Esophagus squamous epithelium (tissue), 5 donors: ENCODE data around the gene CBFA2T2. TPM values are rescaled to one million over a fixed set of nuclear protein-coding genes. Genes with fewer than 3 reads are reported as not detected.

Experiments
- DNase-seq: peaks from one replicate; lab custom pipeline; 2025; lab: John Stamatoyannopoulos, UW
- H3K27ac ChIP-seq, 4 donors: fragments of 200-600 bp; sonication (generic); one replicate each; pipeline ENCODE4 v1.5.1; 2016 to 2019; ENCODE audit warnings: mild to moderate bottlenecking in 1 of 4
- H3K27me3 ChIP-seq, 4 donors: fragments of 200-600 bp; sonication (generic); 1 replicate in 3 of 4; 2 replicates in 1 of 4; pipeline versions ENCODE4 v1.5.1 to v1.6.0; 2017 to 2021; ENCODE audit warnings: antibody characterized with exemption in 1 of 4
- H3K36me3 ChIP-seq, 3 donors: fragments of 200-600 bp; sonication (generic); one replicate each; pipeline ENCODE4 v1.5.1; 2016 to 2019
- H3K4me1 ChIP-seq, 3 donors: fragments of 200-600 bp; sonication (generic); one replicate each; pipeline ENCODE4 v1.5.1; 2017 to 2019
- H3K4me3 ChIP-seq, 4 donors: fragments of 200-600 bp; sonication (generic); 1 replicate in 3 of 4; 2 replicates in 1 of 4; pipeline ENCODE4 v1.5.1; 2016 to 2019; ENCODE audit warnings: mild to moderate bottlenecking in 2 of 4, moderate library complexity in 1 of 4
- H3K9me3 ChIP-seq, 3 donors: fragments of 200-600 bp; sonication (generic); one replicate each; pipeline ENCODE4 v1.5.1; 2016 to 2019
- CTCF ChIP-seq, 6 experiments: fragments of 450-650 bp in 4 of 6; fragments of 200-600 bp in 2 of 6; sonication (generic) in 2 of 6; IDR thresholded peaks; one replicate each; pipeline ENCODE4 v1.5.1; 2016 to 2019; ENCODE audit warnings: antibody characterized with exemption in 6 of 6, mild to moderate bottlenecking in 4 of 6, moderate library complexity in 4 of 6
- POLR2A ChIP-seq, 4 donors: fragments of 450-650 bp; IDR thresholded peaks; one replicate each; pipeline ENCODE4 v1.6.1; 2017; ENCODE audit warnings: antibody characterized with exemption in 4 of 4, mild to moderate bottlenecking in 4 of 4, moderate library complexity in 3 of 4
- WGBS, 2 donors: methylation state at CpG; one replicate each; pipeline ENCODE4 v1.1.5; 2018; 5-methylcytosine and 5-hydroxymethylcytosine counted together
- intact Hi-C: fragments of 100-400 bp; cut with DNase I; formaldehyde crosslinking; loops from one replicate; pipeline ENCODE4 v1.15.0; 2022
- total RNA-seq, 4 donors: library from RNA; depleted of rRNA; stranded (reverse); fragments of >200 nt; gene quantifications; one replicate each; pipeline ENCODE4 v1.1.0, GENCODE V29; 2016
- donor health status: DM: yes; HTN: yes; CAD: no.

CBFA2T2 gene
- total RNA-seq, 4 donors from 2014 or later = 10.5 to 15.6 (median 10.8) TPM

DNA sequence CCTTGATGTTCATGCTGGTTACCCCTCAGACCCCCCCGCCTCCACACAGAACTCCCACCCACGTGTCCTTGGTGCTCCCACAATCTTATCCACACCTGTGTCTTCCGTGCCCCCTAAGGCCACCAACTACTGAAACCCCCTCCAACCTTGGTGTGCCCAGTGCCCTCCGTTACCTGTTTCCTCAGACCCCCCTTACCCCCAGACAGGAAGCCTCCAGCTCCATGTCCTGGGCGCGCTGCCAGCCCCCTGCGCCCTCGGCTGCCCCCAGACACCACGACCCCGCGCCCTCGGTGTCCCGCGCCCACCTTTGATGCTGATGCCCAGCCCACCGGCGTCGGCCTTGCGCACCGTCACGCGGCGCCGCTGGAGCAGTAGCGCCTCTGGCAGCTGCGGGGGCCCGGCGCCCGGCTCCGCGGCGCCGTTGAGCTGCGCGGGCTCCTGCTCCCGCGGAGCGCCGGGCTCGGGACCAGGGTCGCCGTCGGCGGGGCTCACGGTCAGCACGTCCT, 46.8 kb upstream of the CBFA2T2 start:
- peak in 1 of 6 experiments; percentile 3 for TF ChIP-seq CTCF (IDR thresholded peaks at IDR 0.05)
- TF ChIP-seq POLR2A (IDR thresholded peaks at IDR 0.05) = no peak
- 9 to 10% methylated on average over 7 of the region's 45 CpGs for WGBS, 2 donors
- intact Hi-C loops = no loop called here

DNA sequence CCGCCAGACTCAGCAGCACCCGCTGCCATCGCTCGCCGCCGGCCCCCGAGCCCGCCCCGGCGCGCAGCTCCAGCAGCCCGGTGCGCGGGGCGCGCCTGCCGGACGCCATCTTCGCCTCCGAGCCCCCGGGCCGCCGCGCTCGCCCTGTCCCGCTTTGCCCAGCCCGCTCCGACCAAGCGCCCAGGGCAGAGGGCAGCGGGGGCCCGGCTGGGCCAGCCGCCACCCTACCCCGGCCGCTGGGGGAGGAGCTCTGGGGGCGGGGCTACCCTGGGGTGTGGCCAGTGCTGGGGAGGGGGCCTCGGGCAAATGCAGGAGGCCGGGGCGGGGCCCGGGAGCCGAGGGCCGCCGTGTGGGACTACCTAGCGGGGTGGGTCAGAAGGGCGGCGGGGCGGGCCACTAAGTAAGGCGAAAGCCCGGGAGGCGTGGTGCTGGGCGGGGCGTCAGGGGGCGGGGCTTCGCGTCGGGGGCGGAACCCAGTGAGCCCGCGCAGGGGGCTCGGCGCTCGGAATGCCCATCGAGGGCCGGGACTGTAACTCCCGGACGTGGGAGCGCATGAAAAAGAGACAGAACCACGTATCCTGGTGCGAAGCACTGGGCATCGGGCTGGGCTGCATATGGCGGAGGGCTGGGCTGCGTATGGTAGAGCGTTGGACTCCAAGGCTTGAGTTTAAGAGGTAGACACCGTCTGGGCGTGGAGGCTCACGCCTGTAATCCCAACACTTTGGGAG, 46.2 kb upstream of the CBFA2T2 start, which contains the start of gene SNTA1:
TSS of gene SNTA1 (minus strand) at position 252 of the 728 bp plus-strand sequence. CDS start at position 109, 143 bp downstream.
- H3K9me3 ChIP-seq = no peaks in the 10 kb centered on the region
- intact Hi-C loops = no loop called here
- H3K36me3 ChIP-seq = no peaks in the 10 kb centered on the region
- 1 to 7% methylated on average over 8 to 22 of the region's 75 CpGs for WGBS, 2 donors
- peaks cover 0 to 38% (median 8%) of the 10 kb centered on the region in 3 donors for H3K4me1 ChIP-seq
- TF ChIP-seq CTCF (IDR thresholded peaks at IDR 0.05) (peak in 1 of 6 experiments; percentile 2), POLR2A (IDR thresholded peaks at IDR 0.05) (peak in 1 of 4 donors; percentile 44)
- DNase-seq = peak; percentile 64
- no peaks in the 10 kb centered on the region for H3K27me3 ChIP-seq
- peak within 1 kb of the TSS; percentile 85 to 93 (median 90) for H3K27ac ChIP-seq
- H3K4me3 ChIP-seq = peak within 1 kb of the TSS; percentile 73 to 97 (median 87)

More for the DNA sequence above, 46.8 kb upstream of the CBFA2T2 start:
- H3K36me3 ChIP-seq = no peaks in the 10 kb centered on the region
- H3K27me3 ChIP-seq = no peaks in the 10 kb centered on the region
- H3K9me3 ChIP-seq = no peaks in the 10 kb centered on the region
- H3K4me3 ChIP-seq = peak overlapping the region; percentile 73 to 97 (median 87)
- H3K27ac ChIP-seq = peak overlapping the region; percentile 85 to 93 (median 90)
- DNase-seq = no peak
- peaks cover 0 to 38% (median 8%) of the 10 kb centered on the region in 3 donors for H3K4me1 ChIP-seq

DNA sequence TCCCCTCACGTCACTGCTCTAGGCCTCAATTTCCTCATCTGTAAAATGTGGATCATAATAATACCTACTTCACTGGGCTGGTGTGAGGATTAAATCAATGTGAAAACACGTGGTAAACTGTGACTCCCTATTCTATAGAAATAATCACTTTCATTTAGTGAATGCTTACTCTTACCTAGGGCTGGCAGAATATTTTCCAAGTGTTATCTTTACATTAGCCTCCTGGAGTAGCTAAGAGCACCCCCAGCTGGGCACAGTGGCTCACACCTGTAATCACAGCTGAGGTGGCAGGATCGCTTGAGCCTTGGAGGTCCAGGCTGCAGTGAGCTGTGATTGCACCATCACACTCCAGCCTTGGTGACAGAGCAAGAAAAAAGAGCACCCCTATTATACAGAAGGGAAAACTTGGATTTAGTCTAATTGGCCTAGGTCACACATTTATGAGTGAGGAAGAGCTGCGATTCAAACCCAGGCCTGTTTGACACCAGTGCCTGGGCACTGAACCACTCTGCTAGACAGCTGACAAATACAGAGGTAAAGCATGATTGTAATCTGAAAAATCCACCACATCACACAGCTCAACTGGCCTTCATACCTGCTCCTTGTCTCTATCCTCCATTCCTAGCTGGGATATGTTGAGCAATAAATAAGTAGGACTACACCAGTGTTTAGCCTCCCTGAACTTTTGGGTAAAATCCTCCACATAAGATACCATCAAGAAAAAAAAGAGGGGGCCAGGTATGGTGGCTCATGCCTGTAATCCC, 44.9 kb upstream of the CBFA2T2 start:
- peaks cover 0 to 38% (median 8%) of the 10 kb centered on the region in 3 donors for H3K4me1 ChIP-seq
- no peaks in the 10 kb centered on the region for H3K36me3 ChIP-seq
- H3K4me3 ChIP-seq = peak overlapping the region in 2 of 4 donors; percentile 86 to 97
- WGBS, 2 donors = 40 to 49% methylated on average over 4 of the region's 4 CpGs
- TF ChIP-seq POLR2A (IDR thresholded peaks at IDR 0.05) = no peak
- TF ChIP-seq CTCF (IDR thresholded peaks at IDR 0.05) = peak in 3 of 6 experiments; percentile 8 to 43 (median 35)
- no peak for DNase-seq
- no peaks in the 10 kb centered on the region for H3K27me3 ChIP-seq
- intact Hi-C loops = no loop called here
- H3K9me3 ChIP-seq = no peaks in the 10 kb centered on the region
- peak overlapping the region in 3 of 4 donors; percentile 63 to 93 (median 85) for H3K27ac ChIP-seq

- 80 to 89% methylated on average over 4 of the region's 4 CpGs for WGBS, 2 donors
- TF ChIP-seq CTCF (IDR thresholded peaks at IDR 0.05) (no peak), POLR2A (IDR thresholded peaks at IDR 0.05) (no peak)
- intact Hi-C loops = no loop called here
- H3K4me3 ChIP-seq = no peak overlapping the region
- H3K36me3 ChIP-seq = no peaks in the 10 kb centered on the region
- no peak for DNase-seq
- H3K9me3 ChIP-seq = no peaks in the 10 kb centered on the region
- H3K27ac ChIP-seq = no peak overlapping the region
- no peaks in the 10 kb centered on the region for H3K27me3 ChIP-seq
- H3K4me1 ChIP-seq = peaks cover 0 to 30% (median 8%) of the 10 kb centered on the region in 3 donors
These were observed 43.8 kb upstream of the CBFA2T2 start for GRCh38 chr20:33445881-33446625.
